K562 treated with DMSO at 1 percent for 4 hours (cell line): ENCODE measurements around the gene SH3RF1. TPM values are rescaled to one million over a fixed set of nuclear protein-coding genes. Genes with fewer than 3 reads are reported as not detected.

Experiments used
- total RNA-seq: library from RNA; unstranded; fragments of 300-600 nt; gene quantifications from 2 replicates; pipeline ENCODE4 v1.2.3, GENCODE V29; 2022; ENCODE audit not compliant: insufficient read depth

The SH3RF1 gene
- total RNA-seq, result not detected in 2 replicates

DNA sequence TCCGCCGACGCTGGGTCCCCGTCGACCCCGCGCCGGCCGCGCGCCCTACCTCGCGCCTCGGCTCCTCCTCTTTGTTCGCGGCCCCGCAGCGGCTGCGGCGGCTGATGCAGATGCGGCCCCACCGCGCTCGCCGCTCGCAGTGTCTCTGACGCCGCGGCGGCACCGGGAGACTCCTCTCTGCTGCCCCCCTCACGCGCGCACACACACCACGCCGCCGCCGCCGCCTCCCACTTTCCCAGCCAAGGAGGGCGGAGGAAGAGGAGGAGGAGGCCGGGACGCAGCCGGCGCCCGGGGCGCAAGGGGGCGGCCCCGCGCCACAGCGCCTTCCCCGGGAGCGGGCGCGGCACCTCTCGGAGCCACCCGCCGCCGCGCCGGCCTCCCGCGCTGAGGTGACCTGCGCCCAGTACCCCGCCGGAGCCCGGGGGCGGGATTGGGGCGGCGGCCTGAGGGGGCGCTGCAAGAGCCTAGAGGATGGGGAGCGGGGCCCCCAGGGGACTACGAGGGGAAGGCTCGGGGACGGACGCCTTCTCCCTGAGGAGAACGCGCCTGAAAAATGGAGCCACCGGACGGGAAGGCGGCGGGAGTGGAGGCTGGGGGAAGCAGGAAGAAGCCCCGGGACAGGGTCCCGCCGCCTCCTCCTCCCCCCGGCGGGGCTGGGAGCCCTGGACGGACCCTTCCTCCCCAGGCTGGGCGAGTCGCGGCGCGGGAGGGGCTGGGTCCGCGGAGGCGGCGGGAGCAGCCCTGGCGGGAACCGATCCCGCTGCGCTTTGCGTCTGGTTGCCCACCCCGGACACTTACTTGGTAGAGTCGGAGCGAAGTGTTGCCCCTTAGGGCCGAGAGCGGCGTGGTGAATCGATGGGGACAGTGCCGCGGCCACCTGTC, at the start of gene SH3RF1:
Gene SH3RF1 (minus strand): TSS at position 147 of the 882 bp plus-strand sequence. CDS start 1,744 bp downstream, outside the sequence.

